Left lung (tissue), 10 donors: Measurements from ENCODE around the gene ELAVL4. TPM values are rescaled to one million over a fixed set of nuclear protein-coding genes. Genes with fewer than 3 reads are reported as not detected.

Experiments used
- ATAC-seq: fragments of 200-7000 bp; cut with Tn5 transposase; one replicate; pipeline ENCODE4 v1.9.1; 2020; ENCODE audit warnings: moderate library complexity
- DNase-seq, 4 donors: peaks; one replicate each; pipeline ENCODE4 v3.0.0-alpha.2; 2013 to 2020
- H3K27ac ChIP-seq, 2 donors: fragments of 200-600 bp; sonication (generic) in 1 of 2; one replicate each; pipeline versions ENCODE4 v1.5.0 to v1.8.0; 2020 to 2021
- H3K27me3 ChIP-seq, 2 donors: fragments of 200-600 bp; sonication (generic) in 1 of 2; one replicate each; pipeline versions ENCODE4 v1.5.0 to v1.8.0; 2020 to 2021
- H3K36me3 ChIP-seq, 2 donors: fragments of 200-600 bp; sonication (generic) in 1 of 2; one replicate each; pipeline versions ENCODE4 v1.5.0 to v1.8.0; 2020 to 2021
- H3K4me1 ChIP-seq, 2 donors: fragments of 200-600 bp; one replicate each; pipeline ENCODE4 v1.8.0; 2021
- H3K4me3 ChIP-seq, 2 donors: fragments of 200-600 bp; sonication (generic) in 1 of 2; one replicate each; pipeline versions ENCODE4 v1.5.0 to v1.8.0; 2020 to 2021; ENCODE audit warnings: mild to moderate bottlenecking in 1 of 2
- H3K9me3 ChIP-seq, 2 donors: fragments of 200-600 bp; sonication (generic) in 1 of 2; one replicate each; pipeline versions ENCODE4 v1.5.0 to v1.8.0; 2020 to 2021
- intact Hi-C, 2 donors: fragments of 100-400 bp; cut with DNase I; formaldehyde crosslinking; loops; one replicate each; pipeline versions ENCODE4 v1.11.2 to v1.14.2; 2022
- polyA plus RNA-seq, 6 donors: library from polyadenylated mRNA; unstranded; fragments of 120-200 nt; gene quantifications; one replicate each; pipeline ENCODE4 v1.2.1, GENCODE V29; 2013; ENCODE audit not compliant: insufficient read length in 6 of 6
- total RNA-seq, 2 donors: library from RNA; stranded (reverse); fragmentation: NEBNext Ultra II Directional; extraction: Animal tissue kit (Norgen Biotek cat#: 25700); gene quantifications; one replicate each; pipeline ENCODE4 v1.2.1, GENCODE V29; 2021
- TF ChIP-seq, protein P1 (sequence below), 2 donors: fragments of 200-600 bp; sonication (generic) in 1 of 2; IDR thresholded peaks; one replicate each; pipeline versions ENCODE4 v1.5.0 to v1.8.0; 2021; ENCODE audit warnings: antibody characterized with exemption in 2 of 2
- donor health status: DM: no; HTN: yes; CAD: no.
- donor health status: DM: no; HTN: no; CAD: no.

Gene ELAVL4
- total and polyA plus RNA-seq, 8 donors, result 0.41 to 1.3 (median 0.86) TPM; not detected in 2

DNA sequence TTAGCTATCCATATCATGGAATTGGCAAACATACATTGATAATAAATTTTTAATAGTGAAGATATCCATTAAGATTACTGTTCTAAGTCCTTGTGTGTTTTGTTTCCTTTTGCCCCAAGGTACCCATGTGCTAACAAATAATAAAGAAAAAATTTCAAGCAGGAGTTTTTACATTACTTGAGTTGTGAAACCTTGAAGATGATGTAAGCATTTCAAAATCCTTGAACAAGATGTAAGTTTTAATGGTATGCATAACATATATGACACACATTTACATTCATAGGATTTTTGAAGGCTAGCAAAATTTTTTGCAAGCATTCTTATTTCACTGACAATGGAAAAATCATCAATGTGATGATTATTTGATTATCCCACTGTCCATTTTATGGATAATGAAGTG, 10.9 kb upstream of the ELAVL4 start:
- Histone ChIP-seq H3K36me3 (no peaks in the 10 kb centered on the region), H3K27me3 (no peaks in the 10 kb centered on the region), H3K4me3 (no peak overlapping the region), H3K9me3 (no peaks in the 10 kb centered on the region), H3K27ac (no peak overlapping the region), H3K4me1 (no peaks in the 10 kb centered on the region)
- intact Hi-C loops, result no loop called here
- DNase-seq (no peak), ATAC-seq (no peak)
- TF ChIP-seq, protein P1, sequence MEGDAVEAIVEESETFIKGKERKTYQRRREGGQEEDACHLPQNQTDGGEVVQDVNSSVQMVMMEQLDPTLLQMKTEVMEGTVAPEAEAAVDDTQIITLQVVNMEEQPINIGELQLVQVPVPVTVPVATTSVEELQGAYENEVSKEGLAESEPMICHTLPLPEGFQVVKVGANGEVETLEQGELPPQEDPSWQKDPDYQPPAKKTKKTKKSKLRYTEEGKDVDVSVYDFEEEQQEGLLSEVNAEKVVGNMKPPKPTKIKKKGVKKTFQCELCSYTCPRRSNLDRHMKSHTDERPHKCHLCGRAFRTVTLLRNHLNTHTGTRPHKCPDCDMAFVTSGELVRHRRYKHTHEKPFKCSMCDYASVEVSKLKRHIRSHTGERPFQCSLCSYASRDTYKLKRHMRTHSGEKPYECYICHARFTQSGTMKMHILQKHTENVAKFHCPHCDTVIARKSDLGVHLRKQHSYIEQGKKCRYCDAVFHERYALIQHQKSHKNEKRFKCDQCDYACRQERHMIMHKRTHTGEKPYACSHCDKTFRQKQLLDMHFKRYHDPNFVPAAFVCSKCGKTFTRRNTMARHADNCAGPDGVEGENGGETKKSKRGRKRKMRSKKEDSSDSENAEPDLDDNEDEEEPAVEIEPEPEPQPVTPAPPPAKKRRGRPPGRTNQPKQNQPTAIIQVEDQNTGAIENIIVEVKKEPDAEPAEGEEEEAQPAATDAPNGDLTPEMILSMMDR (IDR thresholded peaks at IDR 0.05), result no peak

DNA sequence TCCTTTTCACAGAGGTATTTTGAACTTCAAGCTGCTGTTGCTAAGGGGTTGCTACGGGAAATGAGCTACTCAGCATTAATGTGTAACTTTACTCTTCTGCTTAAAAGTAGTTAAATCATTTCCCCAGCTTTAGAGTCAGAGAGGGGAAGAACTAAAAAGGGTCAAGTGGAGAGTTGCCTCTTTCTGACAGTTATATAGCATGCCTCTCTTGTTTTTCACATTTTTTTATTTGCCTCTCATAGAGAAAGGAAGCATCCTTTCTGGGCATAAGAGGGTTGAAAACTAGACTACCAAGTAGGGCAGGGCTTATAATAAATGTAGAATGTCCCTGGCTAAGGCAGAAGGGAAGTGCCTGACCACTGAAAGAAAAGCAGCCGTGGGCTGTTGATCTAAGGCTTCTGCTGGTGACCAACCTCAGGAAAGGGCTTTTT, 10.1 kb upstream of the ELAVL4 start:
- no peaks in the 10 kb centered on the region for H3K4me1 ChIP-seq
- TF ChIP-seq, protein P1 (IDR thresholded peaks at IDR 0.05), result no peak
- intact Hi-C loops, result no loop called here
- no peaks in the 10 kb centered on the region for H3K36me3 ChIP-seq
- no peak overlapping the region for H3K4me3 ChIP-seq
- H3K27me3 ChIP-seq, result no peaks in the 10 kb centered on the region
- no peaks in the 10 kb centered on the region for H3K9me3 ChIP-seq
- H3K27ac ChIP-seq, result no peak overlapping the region
- DNase-seq, result no peak
- no peak for ATAC-seq

DNA sequence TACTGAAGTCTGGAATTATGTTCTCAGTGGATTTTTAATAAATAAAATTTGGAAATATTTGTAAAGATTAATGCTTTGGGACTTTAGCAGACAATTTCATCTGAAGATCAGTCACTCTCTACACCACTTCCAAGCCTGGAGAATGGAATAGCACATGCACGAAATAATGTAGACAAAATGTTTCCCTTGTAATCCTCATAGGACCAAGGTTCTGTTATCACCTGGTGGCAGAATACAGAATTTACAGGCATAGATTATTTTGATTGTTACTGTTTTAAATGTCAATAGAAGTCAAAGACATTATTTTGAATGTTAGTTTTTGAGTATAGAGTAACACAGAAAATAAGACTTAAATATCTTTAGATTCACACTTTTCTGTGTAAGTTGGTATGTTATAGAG, 9.1 kb upstream of the ELAVL4 start:
- TF ChIP-seq, protein P1 (IDR thresholded peaks at IDR 0.05), result no peak
- H3K27ac ChIP-seq, result no peak overlapping the region
- ATAC-seq (no peak), DNase-seq (no peak)
- H3K27me3 ChIP-seq, result peaks cover 0 to 6% of the 10 kb centered on the region in 2 donors
- H3K4me1 ChIP-seq, result no peaks in the 10 kb centered on the region
- intact Hi-C loops, result no loop called here
- no peak overlapping the region for H3K4me3 ChIP-seq
- H3K9me3 ChIP-seq, result no peaks in the 10 kb centered on the region
- H3K36me3 ChIP-seq, result no peaks in the 10 kb centered on the region

DNA sequence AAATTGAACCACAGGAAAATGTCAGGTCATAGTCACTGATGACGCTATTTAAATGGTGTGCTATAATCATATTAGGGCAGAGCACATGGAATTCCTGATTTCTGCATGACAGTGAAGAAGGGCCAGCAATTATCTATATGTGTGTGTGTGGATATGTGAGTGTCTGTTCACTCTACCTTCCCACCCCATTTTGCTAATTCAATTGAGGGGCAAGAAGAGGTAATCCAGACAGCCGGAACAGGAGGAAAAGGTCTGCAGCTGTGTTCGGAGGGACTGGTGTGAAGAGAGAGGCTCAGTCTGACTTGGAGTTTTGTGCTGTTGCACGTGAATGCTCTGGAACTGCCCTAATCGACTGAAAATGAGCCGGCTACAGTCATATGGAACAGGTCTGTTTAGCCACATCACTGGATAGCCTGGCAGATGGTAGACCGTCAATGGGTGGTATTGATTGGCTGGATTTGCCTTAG, 5.1 kb upstream of the ELAVL4 start:
- Histone ChIP-seq H3K36me3 (no peaks in the 10 kb centered on the region), H3K27ac (no peak overlapping the region), H3K4me1 (no peaks in the 10 kb centered on the region), H3K27me3 (peaks cover 0 to 17% of the 10 kb centered on the region in 2 donors), H3K9me3 (no peaks in the 10 kb centered on the region), H3K4me3 (no peak overlapping the region)
- intact Hi-C loops, result no loop called here
- TF ChIP-seq, protein P1 (IDR thresholded peaks at IDR 0.05), result no peak
- ATAC-seq (no peak), DNase-seq (no peak)

DNA sequence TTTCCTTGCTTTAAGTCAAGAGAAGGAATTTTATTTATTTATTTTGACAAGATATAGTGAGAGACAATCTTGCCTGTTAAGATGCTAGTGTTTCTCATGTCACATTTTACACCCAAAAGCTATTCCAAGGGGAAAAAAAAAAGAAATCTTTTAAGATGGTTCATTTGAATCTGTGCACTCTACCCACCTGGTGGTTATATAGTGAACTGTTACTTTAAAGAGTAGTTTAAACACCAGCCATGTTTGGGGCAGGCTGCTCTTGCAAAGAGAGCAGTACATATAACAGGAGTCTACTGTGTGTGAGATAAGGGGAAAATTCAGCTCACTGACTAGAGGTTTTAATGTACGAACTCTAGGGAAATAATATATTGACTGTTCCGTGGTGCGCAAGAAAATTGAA, 3.3 kb upstream of the ELAVL4 start:
- DNase-seq, result no peak
- intact Hi-C loops, result no loop called here
- TF ChIP-seq, protein P1 (IDR thresholded peaks at IDR 0.05), result no peak
- Histone ChIP-seq H3K36me3 (no peaks in the 10 kb centered on the region), H3K4me1 (peaks cover 0 to 5% of the 10 kb centered on the region in 2 donors), H3K4me3 (no peak overlapping the region), H3K27ac (no peak overlapping the region), H3K9me3 (no peaks in the 10 kb centered on the region), H3K27me3 (peaks cover 3 to 35% of the 10 kb centered on the region in 2 donors)
- no peak for ATAC-seq
